ENCODE measurements around the gene PIK3CD.
"Not testable (repeated sequence)": the region's sequence is repeated elsewhere in the genome, so short reads cannot be mapped to it uniquely, and the experiment has no call there.

The PIK3CD gene

DNA sequence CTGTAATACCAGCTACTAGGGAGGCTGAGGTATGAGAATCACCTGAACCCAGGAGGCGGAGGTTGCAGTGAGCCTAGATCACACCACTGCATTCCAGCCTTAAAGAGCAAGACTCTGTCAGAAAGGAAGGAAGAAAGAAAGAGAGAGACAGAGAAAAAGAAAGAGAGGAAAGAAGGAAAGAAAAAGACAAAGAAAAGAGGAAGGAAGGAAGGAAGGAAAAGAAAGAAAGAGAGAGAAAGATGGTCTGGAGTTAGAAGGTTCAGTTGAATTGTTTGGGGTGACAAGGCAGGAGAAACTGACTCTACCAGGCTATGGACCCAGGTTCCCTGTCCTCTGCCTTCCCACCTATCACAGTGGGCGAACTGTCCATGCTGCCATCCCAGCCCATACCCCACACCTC is 27.4 kb upstream of the PIK3CD start:
- no peak for DNase-seq

DNA sequence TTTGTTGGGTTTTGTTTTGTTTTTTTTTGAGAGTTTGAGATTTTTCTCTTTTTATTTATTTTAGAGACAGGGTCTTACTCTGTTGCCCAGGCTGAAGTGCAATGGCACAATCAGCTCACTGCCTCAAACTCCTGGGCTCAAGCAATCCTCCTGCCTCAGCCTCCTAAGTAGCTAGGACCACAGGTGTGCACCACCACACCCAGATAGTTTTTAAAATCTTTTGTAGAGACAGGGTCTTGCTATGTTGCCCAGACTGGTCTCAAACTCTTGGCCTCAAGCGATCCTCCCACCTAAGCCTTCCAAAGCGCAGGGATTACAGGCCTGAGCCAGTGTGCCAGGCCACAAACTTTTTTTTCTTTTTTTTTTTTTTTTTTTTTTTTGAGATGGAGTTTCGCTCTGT is 26.5 kb upstream of the PIK3CD start:
- DNase-seq, result not testable (repeated sequence)

DNA sequence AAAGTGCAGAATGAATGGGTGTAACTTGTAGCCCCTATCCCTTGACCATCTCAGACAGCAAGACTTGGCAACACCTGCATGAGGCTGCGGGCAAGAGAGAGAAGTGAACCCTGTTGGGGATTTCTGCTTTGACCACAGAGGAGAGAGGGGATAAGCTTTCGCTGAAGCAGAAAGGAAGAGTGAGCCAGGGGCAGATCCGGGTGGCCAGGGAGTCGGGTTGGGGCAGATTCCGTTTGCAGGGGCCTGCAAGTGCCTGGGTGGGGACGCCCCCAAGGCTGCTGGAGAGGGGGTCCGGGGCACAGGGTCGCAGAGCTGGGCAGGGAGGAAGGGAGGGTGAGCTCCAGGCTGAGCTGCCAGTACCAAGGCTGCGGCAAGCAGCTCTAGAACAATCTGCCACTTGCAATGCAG is 25.3 kb upstream of the PIK3CD start:
- DNase-seq, result no peak

DNA sequence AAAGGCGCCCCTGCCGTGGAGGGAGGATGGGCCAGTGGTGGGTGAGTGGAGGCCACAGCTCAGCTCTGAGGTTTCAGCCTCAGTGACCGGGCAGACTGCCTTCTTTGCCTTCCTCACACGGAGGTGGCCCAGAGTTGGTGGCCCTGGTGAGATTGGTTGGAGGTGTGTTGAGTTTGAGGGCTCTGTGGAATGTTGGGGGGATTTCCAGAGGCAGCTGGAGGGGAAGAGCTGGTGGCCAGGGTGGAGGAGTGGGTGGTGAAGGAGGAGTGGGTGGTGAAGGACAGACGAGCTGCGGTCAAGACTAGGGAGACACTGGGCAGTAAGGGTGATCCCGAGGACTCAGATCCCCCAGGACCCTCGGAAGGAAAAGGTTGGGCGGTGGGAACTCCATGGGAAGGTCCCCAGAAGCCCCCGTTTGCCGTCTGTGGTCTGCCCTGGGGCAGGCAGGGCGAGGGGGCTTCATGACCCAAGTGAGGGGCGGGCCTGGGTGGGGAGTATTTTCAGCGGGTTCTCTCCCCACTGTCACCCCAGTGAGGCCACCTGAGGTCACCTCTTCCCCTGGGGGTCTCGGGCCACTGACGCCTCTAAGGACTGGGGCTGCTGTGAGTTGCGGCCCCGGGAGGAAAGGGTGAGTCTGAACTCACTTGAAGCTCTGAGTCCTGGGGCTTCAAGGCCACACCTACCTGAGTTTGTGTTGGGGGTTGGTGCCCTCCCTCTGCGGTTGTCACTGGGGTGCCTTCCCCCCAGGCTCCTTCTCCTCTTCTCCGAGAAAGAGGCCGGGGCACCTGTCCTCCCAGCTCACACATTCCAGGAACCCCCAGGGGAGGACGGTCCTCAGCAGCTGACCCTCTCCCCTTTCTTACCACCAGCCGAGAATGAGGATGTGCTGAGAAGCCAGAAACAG is 22.7 kb upstream of the PIK3CD start:
- no peak for DNase-seq

DNA sequence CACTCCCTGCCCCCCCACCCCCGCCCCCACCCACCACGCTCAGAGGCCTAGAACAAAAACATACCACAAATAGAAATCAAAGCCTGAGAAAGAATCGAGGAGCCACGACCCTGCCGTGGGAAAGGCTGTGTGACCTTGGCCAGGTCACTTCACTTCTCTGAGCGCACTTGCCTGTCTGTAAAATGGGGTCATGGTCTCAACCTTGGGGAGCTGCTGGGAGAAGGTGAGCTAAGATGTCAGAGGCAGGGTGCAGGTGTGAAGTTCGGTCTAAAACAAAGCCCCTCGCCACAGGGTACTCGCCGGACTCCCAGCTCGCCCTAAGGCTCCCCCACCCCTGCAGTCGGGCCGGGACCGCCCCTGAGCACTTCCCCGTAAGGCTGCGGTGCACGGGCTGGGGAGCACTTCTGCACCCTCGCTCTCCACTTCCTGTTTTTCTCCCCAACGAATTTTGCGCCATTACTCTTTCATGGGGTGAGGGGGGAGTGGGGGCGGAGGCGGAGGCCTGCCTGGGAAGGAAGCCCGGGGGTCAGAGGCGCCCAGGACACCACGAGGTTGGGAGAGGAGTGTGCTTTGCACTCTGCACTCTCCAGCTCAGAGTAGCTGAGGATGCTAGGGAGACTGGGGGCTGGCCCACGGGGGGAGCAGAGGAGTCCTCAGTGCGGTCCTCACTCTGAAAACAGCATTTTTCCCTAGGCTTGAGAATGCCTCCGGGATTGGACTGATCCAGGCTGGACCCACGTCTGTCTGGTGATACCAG is 21.9 kb upstream of the PIK3CD start:
- no peak for DNase-seq

DNA sequence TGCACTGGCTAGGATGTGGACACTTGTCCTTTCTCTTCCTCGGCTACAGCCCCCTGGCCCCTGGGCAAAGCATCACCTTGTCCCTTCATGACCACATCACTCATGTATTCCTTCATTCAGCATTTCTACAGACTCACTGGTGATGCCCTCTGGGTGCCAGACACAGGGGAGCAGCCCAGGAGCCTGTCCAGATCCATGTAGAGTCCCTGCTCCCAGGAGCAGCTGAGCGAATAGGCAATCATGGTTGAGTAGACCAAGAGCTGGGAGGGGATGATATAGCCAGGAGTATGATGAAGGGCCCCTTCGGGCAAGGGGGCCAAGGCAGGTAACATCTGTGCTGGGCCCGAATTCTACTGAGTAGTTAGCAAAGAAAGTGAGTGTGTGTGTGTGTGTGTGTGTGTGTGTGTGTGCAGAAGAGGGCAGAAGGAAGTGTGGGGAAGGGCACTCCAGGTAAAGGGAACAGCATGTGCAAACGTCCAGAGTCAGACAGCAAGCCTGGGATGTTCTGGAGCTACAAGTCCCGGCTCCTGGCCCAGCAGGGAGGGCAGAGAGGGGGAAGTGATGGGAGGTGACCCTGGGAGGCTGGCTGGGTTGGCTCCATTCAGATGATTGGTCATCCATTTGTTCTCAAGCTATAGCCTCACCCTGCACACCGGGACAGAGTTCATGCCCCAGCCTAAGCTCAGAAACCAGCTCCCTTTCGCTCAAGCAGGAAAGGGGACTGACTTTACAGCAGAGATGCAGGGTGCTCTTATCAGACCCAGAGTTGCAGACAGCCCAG is 21.0 kb upstream of the PIK3CD start:
- no peak for DNase-seq

DNA sequence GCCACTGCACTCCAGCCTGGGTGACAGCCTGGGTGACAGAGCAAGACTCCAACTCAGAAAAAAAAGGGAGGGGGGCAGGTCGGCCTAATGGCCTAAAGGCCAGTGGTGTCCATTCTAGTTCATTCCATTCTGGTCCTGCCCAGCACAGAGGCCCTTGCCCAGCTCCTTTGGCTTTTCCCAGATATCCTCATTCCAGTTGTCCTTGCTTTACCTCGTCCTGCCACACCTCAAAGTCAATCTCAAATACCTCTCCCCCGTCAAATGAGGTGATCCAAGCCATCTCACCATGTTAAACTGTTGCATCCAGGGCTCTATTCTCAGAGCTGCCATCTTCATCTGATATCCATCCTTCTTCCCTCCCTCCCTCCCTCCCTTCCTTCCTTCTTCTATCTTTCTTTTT is 19.9 kb upstream of the PIK3CD start:
- no peak for DNase-seq

DNA sequence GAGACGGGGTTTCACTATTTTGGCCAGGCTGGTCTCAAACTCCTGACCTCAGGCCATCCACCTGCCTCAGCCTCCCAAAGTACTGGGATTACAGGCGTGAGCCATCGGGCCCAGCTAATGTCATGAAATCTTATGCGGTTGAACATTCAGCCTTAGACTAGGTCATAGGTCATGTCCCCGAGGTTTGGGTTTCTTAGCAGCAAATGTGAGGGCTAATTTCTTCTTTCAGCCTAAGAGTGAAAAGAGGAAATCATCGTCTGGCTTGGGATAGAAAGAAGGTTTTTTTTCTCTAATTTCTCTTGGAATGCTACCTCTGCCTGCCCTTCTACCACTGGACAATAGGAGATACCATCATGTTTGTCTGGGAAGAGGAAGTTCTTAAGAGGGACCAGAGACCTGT is 18.0 kb upstream of the PIK3CD start:
- DNase-seq, result no peak

DNA sequence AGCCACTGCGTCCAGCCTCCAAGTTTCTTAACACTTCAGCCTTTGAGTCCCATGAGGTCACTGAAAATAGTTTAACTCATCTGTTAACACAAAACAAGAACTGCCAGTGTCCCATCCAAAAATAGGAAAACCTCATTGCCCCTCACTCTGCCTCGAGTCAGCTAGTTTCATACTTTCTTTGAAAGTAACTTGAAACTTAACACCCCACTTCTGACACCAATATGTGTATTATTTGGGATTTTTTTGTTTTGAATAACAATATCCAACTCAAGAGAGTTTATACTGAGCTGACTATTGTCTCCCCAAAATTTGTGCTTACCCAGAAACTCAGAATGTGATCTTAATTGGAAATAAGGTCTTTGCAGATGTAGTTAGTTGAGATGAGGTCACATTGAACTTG is 16.9 kb upstream of the PIK3CD start:
- DNase-seq, result no peak

DNA sequence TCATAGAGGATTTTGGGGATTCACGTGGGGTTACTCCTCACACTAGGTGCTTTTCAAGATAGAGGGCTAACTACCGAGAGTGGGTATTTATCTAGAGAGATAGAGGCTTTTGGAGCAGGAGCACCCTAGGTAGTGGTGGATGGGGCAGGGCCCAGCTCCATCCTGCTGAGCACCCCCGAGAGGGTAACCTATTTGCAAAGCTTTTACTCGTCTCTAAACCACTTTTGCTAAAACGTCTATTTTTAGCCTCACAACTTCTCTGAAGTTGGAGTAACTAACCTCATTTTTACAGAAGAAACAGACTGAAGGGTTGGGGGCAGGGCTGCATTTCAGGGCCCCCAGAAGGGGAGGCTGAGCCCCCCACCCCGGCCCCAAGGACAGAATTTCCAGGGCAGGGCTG is 12.3 kb upstream of the PIK3CD start:
- no peak for DNase-seq

DNA sequence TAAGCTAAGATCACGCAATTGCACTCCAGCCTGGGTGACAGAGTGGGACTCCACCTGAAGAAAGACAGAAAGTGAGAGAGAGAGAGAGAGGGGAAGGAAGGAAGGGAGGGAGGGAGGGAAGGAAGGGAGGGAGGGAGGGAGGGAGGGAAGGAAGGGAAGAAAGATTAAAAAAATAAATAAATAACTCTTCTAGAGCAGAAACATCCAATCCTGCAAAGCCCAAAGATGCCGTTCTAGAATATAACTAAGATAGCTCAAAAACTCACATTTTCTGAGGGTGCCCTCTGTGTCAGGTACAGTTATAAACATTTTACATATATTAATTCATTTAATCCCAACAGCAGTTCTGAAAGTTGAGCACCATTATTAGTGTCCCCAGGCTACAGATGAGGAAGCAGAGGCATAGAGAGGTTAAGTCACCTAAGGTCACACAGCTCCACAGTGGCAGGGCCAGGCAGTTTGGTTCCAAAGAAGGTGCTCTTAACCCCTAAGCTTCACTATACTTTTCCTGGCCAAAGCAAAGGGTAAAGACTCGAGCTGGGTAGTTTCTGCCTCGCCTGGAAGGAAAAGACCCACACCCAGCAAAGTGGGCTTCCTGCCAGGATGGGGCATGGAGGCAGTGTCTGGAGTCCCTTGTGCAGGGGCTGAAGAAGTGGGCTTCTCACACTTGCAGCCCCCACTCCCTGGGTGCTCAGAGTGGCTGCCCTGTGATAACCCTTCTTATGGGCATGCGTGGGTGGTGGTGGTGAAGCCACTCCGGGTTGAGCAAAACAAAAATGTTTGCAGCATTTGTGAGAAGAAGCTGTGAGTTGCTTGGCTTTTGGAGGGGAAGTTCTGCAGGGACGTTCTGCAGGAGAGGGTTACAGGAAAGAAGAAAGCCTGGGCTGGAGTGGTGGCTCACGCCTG is 7.9 kb upstream of the PIK3CD start:
- DNase-seq, result no peak

DNA sequence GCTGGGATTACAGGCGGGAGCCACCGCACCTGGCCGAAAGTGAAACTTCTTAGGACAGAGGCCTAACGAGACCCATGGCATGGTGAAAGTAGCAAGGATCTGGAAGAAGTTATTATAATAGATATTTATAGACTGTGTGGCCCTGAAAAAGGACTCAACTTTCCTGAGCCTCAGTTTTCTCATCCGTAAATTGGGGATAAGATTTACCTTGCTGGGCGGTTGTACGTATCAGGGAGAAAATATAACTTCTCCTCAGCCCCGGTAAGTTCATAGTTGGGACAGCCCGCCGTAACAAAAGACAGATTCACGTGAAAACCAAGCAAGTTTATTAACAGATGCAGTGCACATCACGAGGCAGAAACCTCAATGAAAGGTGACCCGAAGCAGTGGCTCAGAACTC is 5.5 kb upstream of the PIK3CD start:
- no peak for DNase-seq

DNA sequence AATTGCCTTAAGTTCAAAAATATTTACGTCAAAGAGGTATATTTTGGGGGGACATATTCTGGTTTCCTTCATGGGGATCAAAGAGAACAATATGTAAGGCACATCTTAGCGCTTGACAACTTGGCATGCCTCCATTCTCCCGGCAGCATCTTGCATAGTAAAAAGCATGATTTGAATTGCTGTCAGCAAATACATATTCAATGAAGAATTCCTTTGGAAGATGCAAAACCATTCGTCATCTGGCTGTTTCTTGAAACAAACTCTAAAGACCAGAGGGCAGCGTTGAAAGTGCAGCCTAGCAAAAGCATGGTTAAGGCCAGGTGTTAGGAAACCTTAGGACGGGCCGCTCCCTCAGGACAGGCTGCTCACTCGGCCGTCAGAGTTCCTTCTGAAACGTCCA is 3.4 kb upstream of the PIK3CD start:
- DNase-seq, result no peak

DNA sequence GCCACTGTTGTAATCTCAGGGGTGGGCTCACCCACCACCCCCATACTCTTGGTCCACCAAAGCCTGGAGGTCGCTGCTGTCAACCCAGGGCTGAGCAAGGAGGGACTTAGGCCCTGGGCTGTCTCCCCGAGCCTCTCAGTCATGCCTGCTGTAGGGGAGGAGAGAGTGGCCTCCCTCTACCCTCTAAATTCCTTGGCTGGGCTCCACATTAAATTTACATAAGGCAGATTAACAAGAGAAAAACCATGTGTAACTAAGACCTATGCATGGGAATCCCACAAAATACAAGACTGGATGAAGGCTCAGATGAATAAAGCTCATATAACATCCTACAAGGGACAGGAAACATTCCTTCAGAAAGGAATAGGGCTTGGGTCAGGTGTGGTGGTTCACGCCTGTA is 1.8 kb upstream of the PIK3CD start:
- DNase-seq, result no peak

DNA sequence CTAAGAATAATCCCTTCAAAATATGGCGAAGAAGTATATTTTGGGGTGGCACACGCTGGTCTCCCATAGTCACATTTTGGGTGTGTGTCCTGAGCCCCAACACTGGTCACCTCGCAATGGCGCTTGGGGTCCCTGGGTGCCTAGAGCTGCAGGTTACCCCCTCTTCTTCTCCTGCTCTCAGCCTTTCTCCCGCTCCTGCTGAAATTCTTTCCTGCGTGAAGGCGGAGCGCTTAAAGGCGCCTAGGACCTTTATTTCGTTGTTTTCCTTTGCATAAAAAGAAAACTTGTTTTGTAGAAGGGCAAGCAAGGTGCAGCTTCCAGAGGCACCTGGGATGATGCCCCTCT is 339 bp upstream of the PIK3CD start:
- DNase-seq, result no peak

DNA sequence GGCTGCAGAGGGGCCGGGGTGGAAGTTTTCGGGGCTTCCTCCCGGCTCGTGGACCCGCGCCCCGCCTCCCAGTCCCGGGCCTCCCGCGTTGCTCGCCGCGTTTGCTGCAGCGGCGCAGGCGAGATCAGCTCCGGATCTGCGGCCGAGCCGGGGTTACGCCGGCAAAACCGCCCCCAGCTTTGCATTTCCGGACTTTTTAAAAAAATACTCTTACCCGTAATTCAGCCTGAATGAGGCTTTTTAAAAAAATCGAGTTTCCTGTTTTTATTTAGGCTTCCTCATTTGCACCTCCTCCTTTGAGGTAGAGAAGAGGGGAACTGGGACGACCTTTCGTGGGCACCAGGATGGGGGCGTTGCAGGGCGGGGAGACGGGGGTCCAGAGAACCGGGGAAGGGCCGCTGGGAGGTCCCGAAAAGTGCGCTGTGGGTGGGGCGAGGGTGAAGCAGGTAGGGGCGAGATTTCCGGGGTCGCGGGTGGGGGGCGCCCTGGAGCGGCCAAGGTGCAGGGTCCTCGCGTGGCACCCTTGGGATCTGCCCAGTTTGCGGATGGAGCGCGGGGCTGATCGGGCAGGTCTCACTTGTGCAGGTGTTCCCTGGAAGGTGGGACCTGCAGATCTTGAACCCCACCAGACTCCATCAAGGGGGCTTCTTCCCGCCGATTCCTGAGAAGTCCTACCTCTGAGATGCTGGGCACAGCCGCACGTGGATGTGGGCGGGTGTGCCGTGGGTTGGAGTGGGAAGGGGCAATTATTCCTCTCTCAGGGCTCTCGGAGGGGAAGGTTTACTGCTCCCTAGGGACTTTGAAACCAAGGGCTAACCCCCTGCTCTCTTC is 1.1 kb downstream of the PIK3CD start:
- no peak for DNase-seq

DNA sequence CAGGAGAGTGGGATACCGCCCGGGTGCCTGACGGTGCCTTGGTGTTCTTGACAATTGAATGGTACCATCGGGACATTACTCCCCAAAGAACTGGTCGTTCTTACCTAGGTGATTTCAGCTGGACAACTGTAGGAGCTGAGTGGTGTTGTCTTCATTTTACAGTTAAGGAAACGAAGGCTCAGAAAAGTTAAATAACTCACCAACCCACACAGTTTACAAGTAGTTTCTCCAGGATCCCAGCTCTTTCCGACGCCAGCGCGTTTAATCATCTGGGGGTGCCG is 1.6 kb downstream of the PIK3CD start:
- no peak for DNase-seq

DNA sequence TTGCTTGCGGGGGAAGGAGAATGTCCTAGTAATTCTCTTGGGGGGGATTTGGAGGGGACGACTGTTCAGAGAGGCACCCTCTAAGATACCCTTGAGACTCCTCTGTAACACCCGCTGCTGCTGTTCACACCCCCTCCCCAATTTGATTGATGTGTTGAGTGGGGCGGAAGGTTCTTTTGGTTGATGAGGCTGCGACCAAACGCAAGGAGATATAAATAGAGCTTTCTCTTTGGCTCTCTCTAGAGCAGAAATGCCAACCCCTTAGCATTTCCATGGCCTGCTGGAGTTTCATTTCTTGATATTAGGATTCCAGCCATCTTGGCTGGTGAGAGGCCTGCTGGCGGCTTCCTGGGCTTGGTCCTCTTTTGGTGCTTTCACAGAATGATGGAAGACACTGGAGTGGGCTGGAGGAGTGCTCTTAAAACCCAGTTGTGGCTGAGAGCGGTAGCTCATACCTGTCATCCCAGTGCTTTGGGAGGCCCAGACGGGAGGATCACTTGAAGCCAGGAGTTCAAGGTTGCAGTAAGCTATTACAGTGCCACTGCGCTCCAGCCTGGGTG is 2.0 kb downstream of the PIK3CD start:
- DNase-seq, result no peak

DNA sequence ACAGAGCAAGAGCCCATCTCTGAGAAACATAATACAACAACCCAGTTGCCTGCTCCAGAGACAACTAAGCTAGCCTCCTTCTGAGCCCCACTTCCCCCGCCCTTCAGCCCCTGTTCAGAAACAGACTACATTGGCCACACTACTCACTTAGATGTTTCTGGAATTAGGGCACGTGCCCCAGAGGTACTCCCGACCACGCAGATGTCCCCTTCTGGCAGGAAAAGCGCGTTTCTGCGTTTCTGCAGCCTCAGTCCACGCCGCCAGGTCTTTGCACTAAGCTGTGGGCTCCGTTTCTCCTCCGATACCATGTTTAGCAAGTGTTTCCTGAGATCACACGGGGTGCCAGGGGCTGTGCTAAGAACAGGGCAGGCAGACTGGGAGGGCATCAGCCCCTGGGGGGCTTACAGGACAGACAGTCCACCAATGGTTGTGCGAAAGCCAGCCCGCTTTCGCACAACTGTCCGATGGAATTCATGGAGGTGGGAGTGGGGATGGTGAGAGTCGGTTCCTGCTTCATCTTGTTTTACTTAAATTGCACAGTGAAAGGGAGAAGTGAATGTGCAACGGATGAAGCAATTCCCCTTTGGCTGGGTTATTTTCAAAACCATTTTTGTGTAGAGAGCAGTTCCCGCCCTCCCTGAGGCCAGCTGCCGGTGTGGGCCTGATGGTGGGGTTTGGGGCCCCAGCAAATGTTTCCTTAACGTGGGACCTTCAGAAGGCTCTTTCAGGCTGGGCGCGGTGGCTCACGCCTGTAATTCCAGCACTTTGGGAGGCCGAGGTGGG is 2.7 kb downstream of the PIK3CD start:
- no peak for DNase-seq

DNA sequence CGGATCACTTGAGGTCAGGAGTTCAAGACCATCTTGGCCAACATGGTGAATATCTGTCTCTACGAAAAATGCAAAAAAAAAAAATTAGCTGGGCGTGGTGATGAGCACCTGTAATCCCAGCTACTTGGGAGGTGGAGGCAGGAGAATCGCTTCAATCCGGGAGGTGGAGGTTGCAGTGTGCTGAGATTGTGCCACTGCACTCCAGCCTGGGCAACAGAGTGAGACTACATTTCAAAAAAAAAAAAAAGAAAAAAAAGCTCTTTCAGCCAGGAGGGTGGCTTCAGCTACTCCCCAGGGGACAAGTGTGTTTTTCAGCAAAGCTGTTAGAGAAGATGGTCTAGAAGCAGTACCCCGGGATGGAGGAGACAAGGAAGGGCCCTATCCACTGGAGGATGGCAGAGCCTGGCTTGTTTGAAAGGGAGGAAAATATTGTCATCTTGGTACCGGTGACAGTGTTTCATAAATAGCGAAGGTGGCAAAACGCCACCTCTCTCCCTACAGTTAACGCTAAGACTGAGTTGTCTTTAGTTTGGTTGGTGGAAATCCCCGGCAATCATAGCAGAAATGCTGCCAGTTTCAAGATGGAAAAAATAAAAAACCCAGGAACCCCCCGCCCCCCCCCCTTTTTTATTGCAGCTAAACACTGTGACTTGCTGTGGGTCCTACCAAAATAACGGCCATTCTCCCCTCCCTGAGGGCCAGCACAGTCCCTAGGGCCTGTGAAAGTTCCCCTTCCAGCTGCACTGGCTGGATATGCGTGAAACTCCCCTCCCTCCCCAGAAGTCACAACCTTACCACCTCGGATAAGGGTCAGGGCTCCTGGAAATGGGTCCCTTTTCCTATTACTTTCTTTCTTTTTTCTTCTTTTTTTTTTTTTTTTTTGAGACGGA is 3.5 kb downstream of the PIK3CD start:
- no peak for DNase-seq
